GM12872 (cell line): ENCODE data around the gene FLT4.

Experiments
- CTCF ChIP-seq: IDR thresholded peaks from 3 replicates; pipeline ENCODE4 v1.5.1; 2011; ENCODE audit warnings: low read depth, mild to moderate bottlenecking, low read length, moderate library complexity; ENCODE audit not compliant: insufficient read depth

Gene FLT4

GRCh38 chr5:180591311-180591887 is 58.0 kb downstream of the FLT4 start, which contains the start of gene SCGB3A1:
TSS of gene SCGB3A1 (minus strand) at chr5:180591499. CDS start at chr5:180591462, 37 bp downstream.
- no peak for TF ChIP-seq CTCF

- no peak for TF ChIP-seq CTCF
These were observed 58.7 kb downstream of the FLT4 start for GRCh38 chr5:180590543-180591310.

- TF ChIP-seq CTCF, result no peak
These were observed 59.4 kb downstream of the FLT4 start for GRCh38 chr5:180589771-180590542.

GRCh38 chr5:180586870-180587269 is 62.5 kb downstream of the FLT4 start:
- TF ChIP-seq CTCF, result no peak

- no peak for TF ChIP-seq CTCF
These were observed 63.2 kb downstream of the FLT4 start for GRCh38 chr5:180586204-180586603.

- no peak for TF ChIP-seq CTCF
These were observed 65.7 kb downstream of the FLT4 start for GRCh38 chr5:180583738-180584137.

GRCh38 chr5:180580681-180581080 is 68.7 kb downstream of the FLT4 start:
- no peak for TF ChIP-seq CTCF
